ENCODE results near the gene DNPH1. TPM values are rescaled to one million over a fixed set of nuclear protein-coding genes. Genes with fewer than 3 reads are reported as not detected.
A peak's percentile ranks its signal among the peaks of the same experiment; 100 is the strongest.

DNPH1 gene
- total and polyA plus RNA-seq, 2 experiments from 2014 or later = 138 to 176 TPM

DNA sequence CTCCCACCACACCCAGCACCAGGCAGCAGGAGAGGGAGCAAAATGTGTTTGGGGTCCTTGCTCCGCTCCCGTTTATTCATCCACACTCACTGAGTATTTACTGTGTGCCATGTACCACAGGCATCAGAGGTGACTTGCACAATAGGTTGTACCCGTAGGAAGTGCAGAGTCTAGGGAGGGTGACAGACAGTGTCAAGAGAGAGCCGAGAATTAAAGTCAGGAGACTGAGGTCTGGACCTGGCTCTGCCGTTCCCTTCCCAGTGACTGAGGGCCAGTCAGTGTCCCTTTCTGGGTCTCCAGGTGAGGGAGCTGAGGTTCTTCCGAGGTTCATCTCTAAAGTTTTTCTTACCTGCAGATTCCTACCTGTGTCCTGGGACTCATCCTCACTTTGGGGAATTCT lies 36.3 kb upstream of the DNPH1 start:
- Histone ChIP-seq H3K27ac (no peak overlapping the region), H3K4me3 (no peak overlapping the region), H3K36me3 (no peaks in the 10 kb centered on the region), H3K27me3 (no peaks in the 10 kb centered on the region), H3K4me1 (ENCODE audit: low read depth) (peaks cover 36% of the 10 kb centered on the region), H3K9me3 (ENCODE audit: low read depth) (no peaks in the 10 kb centered on the region)
- TF ChIP-seq, protein P1, sequence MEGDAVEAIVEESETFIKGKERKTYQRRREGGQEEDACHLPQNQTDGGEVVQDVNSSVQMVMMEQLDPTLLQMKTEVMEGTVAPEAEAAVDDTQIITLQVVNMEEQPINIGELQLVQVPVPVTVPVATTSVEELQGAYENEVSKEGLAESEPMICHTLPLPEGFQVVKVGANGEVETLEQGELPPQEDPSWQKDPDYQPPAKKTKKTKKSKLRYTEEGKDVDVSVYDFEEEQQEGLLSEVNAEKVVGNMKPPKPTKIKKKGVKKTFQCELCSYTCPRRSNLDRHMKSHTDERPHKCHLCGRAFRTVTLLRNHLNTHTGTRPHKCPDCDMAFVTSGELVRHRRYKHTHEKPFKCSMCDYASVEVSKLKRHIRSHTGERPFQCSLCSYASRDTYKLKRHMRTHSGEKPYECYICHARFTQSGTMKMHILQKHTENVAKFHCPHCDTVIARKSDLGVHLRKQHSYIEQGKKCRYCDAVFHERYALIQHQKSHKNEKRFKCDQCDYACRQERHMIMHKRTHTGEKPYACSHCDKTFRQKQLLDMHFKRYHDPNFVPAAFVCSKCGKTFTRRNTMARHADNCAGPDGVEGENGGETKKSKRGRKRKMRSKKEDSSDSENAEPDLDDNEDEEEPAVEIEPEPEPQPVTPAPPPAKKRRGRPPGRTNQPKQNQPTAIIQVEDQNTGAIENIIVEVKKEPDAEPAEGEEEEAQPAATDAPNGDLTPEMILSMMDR (IDR thresholded peaks at IDR 0.05; ENCODE audit: low read depth, low read length) = no peak
- DNase-seq (ENCODE audit: low read depth in 1 of 2, low spot score in 1 of 2) = no peak

DNA sequence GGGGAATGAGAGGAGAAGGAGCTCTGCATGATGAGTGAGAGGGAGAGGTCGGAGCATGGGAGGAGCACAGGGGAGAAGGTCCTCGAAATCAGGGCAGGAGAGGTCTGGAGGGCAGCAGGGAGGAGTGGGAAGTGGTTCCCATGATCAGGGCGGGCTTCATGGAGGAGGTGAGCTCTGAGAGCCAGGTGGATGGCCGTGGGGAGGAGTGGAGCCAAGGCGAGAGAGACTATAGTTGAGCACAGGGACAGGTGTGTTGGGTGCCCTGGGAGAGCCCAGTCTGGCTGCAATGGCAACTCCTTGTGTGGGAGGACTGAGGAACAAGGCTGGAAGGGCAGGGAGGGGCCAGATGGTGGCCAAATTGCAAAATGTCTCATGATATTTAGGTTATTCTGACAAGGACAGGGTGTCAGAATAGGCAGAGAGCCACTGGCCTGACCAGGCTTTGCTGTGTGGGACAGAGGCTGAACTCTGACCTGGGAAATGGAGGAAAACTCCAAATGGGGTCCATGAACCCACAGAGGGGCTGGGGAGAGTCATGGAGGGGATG lies 35.4 kb upstream of the DNPH1 start:
- TF ChIP-seq, protein P1 (IDR thresholded peaks at IDR 0.05; ENCODE audit: low read depth, low read length) = no peak
- H3K4me3 ChIP-seq = no peak overlapping the region

GRCh38 chr6:43263314-43264178 lies 34.3 kb upstream of the DNPH1 start:
- H3K4me3 ChIP-seq = no peak overlapping the region
- H3K4me1 ChIP-seq (ENCODE audit: low read depth) = peaks cover 33% of the 10 kb centered on the region
- DNase-seq (ENCODE audit: low read depth in 1 of 2, low spot score in 1 of 2) = peak; percentile 78 to 90
- H3K36me3 ChIP-seq = no peaks in the 10 kb centered on the region
- H3K9me3 ChIP-seq (ENCODE audit: low read depth) = no peaks in the 10 kb centered on the region
- H3K27ac ChIP-seq = no peak overlapping the region
- no peaks in the 10 kb centered on the region for H3K27me3 ChIP-seq
- TF ChIP-seq, protein P1 (IDR thresholded peaks at IDR 0.05; ENCODE audit: low read depth, low read length) = peak; percentile 89

More for the DNA sequence above, 35.4 kb upstream of the DNPH1 start:
- no peaks in the 10 kb centered on the region for H3K36me3 ChIP-seq
- H3K4me1 ChIP-seq (ENCODE audit: low read depth) = peaks cover 36% of the 10 kb centered on the region
- H3K27ac ChIP-seq = no peak overlapping the region
- no peaks in the 10 kb centered on the region for H3K27me3 ChIP-seq
- DNase-seq (ENCODE audit: low read depth in 1 of 2, low spot score in 1 of 2) = no peak
- no peaks in the 10 kb centered on the region for H3K9me3 ChIP-seq (ENCODE audit: low read depth)

DNA sequence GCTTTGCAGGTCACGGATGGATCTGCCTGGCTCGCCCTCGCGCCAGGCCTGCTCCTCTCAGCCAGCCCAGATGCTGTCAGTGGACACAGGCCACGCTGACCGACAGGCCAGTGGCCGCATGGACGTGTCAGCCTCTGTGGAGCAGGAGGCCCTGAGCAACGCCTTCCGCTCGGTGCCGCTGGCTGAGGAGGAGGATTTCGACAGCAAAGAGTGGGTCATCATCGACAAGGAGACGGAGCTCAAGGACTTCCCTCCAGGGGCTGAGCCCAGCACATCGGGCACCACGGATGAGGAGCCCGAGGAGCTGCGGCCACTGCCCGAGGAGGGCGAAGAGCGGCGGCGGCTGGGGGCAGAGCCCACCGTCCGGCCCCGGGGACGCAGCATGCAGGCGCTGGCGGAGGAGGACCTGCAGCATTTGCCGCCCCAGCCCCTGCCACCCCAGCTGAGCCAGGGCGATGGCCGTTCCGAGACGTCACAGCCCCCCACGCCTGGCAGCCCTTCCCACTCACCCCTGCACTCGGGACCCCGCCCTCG lies 33.6 kb upstream of the DNPH1 start:
- H3K36me3 ChIP-seq = no peaks in the 10 kb centered on the region
- TF ChIP-seq, protein P1 (IDR thresholded peaks at IDR 0.05; ENCODE audit: low read depth, low read length) = no peak
- peaks cover 33% of the 10 kb centered on the region for H3K4me1 ChIP-seq (ENCODE audit: low read depth)
- H3K27ac ChIP-seq = no peak overlapping the region
- no peaks in the 10 kb centered on the region for H3K27me3 ChIP-seq
- no peak overlapping the region for H3K4me3 ChIP-seq
- H3K9me3 ChIP-seq (ENCODE audit: low read depth) = no peaks in the 10 kb centered on the region
- DNase-seq (ENCODE audit: low read depth in 1 of 2, low spot score in 1 of 2) = no peak

DNA sequence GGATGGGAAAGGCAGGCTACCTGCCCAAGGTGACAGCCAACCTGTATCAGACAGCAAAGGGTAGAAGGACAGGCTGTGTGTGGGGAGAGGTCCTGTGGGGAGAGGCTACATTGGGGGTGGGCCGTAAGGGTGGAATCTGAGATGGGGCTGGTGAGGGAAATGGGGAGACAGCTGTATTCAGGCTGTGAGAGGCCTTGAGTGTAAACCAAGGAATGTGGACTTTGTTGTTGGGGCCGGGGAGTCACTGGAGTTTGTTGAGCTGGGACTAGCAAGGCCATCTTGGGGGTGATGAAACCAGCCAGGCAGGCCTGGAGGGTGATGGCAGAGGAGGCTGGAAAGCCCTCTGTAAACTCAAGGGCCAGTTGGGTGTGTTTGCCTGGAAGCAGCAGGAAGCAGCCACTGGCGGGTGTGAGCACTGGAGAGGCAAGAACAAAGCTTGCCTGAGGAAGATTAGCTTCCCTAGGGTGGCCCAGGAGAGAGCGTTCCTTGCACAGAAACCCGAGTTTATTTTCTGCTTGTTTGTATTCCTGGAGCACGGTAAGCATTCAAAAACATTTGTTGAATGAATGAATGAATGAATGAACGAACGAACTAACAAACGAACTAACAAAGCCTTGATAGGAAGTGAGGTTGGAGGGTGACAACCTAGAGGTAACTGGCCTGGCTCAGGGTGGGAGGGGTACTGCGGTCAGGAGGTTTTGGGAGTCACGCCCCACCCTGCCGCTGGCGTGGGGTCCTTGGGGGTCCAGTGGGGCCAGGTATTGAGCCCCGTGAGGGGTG lies 32.9 kb upstream of the DNPH1 start:
- Histone ChIP-seq H3K36me3 (no peaks in the 10 kb centered on the region), H3K27ac (no peak overlapping the region), H3K27me3 (no peaks in the 10 kb centered on the region), H3K9me3 (ENCODE audit: low read depth) (no peaks in the 10 kb centered on the region), H3K4me1 (ENCODE audit: low read depth) (peaks cover 27% of the 10 kb centered on the region), H3K4me3 (no peak overlapping the region)
- TF ChIP-seq, protein P1 (IDR thresholded peaks at IDR 0.05; ENCODE audit: low read depth, low read length) = no peak
- peak in 1 of 2 donors; percentile 8 for DNase-seq (ENCODE audit: low read depth in 1 of 2, low spot score in 1 of 2)

Measured in cardiac muscle cell (in vitro differentiated cells and primary cell).